Activated CD4-positive, alpha-beta T cell treated with anti-CD3 and anti-CD28 coated beads, Interleukin-10, Interleukin-2, amounts not matched to agents 100 ng/mL and 50 ng/mL, durations not matched to agents 16 hours and 8 hours (primary cell): ENCODE data around the gene RGS1.

ENCODE experiments used
- DNase-seq: peaks from one replicate; pipeline ENCODE4 v3.0.0-alpha.2; 2020

RGS1 gene

GRCh38 chr1:192575499-192576189, at the start of gene RGS1:
RGS1 (plus strand) TSS chr1:192575773; CDS start chr1:192575793, 20 bp downstream.
- DNase-seq, result peak; percentile 90

GRCh38 chr1:192527111-192527795, 48.3 kb upstream of the RGS1 start:
- DNase-seq, result no peak

- no peak for DNase-seq
Observed at GRCh38 chr1:192527950-192528349, 47.6 kb upstream of the RGS1 start.

GRCh38 chr1:192529031-192529755, 46.4 kb upstream of the RGS1 start:
- DNase-seq, result no peak

- DNase-seq, result no peak
Observed at GRCh38 chr1:192529811-192530210, 45.8 kb upstream of the RGS1 start.

- DNase-seq, result peak; percentile 81
Observed at GRCh38 chr1:192530254-192530653, 45.3 kb upstream of the RGS1 start.

- peak; percentile 82 for DNase-seq
Observed at GRCh38 chr1:192531037-192531703, 44.4 kb upstream of the RGS1 start.

- no peak for DNase-seq
Observed at GRCh38 chr1:192534666-192535065, 40.9 kb upstream of the RGS1 start.

- peak; percentile 67 for DNase-seq
Observed at GRCh38 chr1:192535916-192536664, 39.5 kb upstream of the RGS1 start.

- DNase-seq, result peak; percentile 80
Observed at GRCh38 chr1:192538407-192539296, 36.9 kb upstream of the RGS1 start.

GRCh38 chr1:192539297-192540092, 36.1 kb upstream of the RGS1 start:
- DNase-seq, result no peak

GRCh38 chr1:192543445-192543844, 32.1 kb upstream of the RGS1 start:
- no peak for DNase-seq

GRCh38 chr1:192545896-192546521, 29.6 kb upstream of the RGS1 start:
- DNase-seq, result peak; percentile 66

- DNase-seq, result peak; percentile 74
Observed at GRCh38 chr1:192546596-192547190, 28.9 kb upstream of the RGS1 start.

GRCh38 chr1:192547501-192547900, 28.1 kb upstream of the RGS1 start:
- no peak for DNase-seq

GRCh38 chr1:192549937-192550336, 25.6 kb upstream of the RGS1 start:
- DNase-seq, result no peak

- DNase-seq, result peak; percentile 84
Observed at GRCh38 chr1:192550922-192551534, 24.5 kb upstream of the RGS1 start.

- DNase-seq, result peak; percentile 59
Observed at GRCh38 chr1:192552760-192553191, 22.8 kb upstream of the RGS1 start.

GRCh38 chr1:192553741-192554140, 21.8 kb upstream of the RGS1 start:
- DNase-seq, result no peak
